AG04450 (cell line): ENCODE measurements around the gene LNP1. TPM values are rescaled to one million over a fixed set of nuclear protein-coding genes. Genes with fewer than 3 reads are reported as not detected.
A peak's percentile ranks its signal among the peaks of the same experiment; 100 is the strongest.

Source experiments
- CTCF ChIA-PET: fragments of 300-600, 350-600 bp; formaldehyde crosslinking; extraction: SDS; loops from one replicate; lab custom pipeline; 2022; ENCODE audit warnings: antibody characterized with exemption, inconsistent platforms; lab: Charles Lee
- POLR2A ChIA-PET: fragments of 350-600 bp; formaldehyde crosslinking; extraction: SDS; loops from one replicate; lab custom pipeline; 2021; ENCODE audit warnings: antibody characterized with exemption, inconsistent platforms; lab: Yijun Ruan, JAX
- DNase-seq: peaks from one replicate; pipeline ENCODE4 v3.0.0-alpha.2; 2011; ENCODE audit warnings: low read depth, low spot score
- H3K27ac ChIP-seq: one replicate; pipeline ENCODE4 v1.5.1; 2012; ENCODE audit warnings: low read depth, low read length, control low read depth
- H3K27me3 ChIP-seq: one replicate; pipeline ENCODE4 v1.6.0; 2012; ENCODE audit warnings: low read length; ENCODE audit not compliant: control insufficient read depth, insufficient read depth
- H3K4me3 ChIP-seq: 2 replicates; pipeline ENCODE4 v1.5.1; 2011; ENCODE audit warnings: mild to moderate bottlenecking, low read depth, low read length, control low read depth
- H3K9me3 ChIP-seq: 2 replicates; pipeline ENCODE4 v1.5.1; 2012; ENCODE audit warnings: low read length; ENCODE audit not compliant: control insufficient read depth, insufficient read depth
- CTCF ChIP-seq: IDR thresholded peaks from 2 replicates; pipeline ENCODE4 v1.5.1; 2011; ENCODE audit warnings: low read depth, low read length, control low read depth, inconsistent platforms
- polyA plus RNA-seq: library from polyadenylated mRNA; depleted of rRNA; stranded (reverse); fragments of >200 nt; gene quantifications from 2 replicates; pipeline ENCODE4 v1.2.3, GENCODE V29; 2011

LNP1 gene
- polyA plus RNA-seq, 1 experiment = 3.3 TPM

GRCh38 chr3:100396967-100397366 is 4.4 kb upstream of the LNP1 start:
- POLR2A ChIA-PET = no interaction called here

DNA sequence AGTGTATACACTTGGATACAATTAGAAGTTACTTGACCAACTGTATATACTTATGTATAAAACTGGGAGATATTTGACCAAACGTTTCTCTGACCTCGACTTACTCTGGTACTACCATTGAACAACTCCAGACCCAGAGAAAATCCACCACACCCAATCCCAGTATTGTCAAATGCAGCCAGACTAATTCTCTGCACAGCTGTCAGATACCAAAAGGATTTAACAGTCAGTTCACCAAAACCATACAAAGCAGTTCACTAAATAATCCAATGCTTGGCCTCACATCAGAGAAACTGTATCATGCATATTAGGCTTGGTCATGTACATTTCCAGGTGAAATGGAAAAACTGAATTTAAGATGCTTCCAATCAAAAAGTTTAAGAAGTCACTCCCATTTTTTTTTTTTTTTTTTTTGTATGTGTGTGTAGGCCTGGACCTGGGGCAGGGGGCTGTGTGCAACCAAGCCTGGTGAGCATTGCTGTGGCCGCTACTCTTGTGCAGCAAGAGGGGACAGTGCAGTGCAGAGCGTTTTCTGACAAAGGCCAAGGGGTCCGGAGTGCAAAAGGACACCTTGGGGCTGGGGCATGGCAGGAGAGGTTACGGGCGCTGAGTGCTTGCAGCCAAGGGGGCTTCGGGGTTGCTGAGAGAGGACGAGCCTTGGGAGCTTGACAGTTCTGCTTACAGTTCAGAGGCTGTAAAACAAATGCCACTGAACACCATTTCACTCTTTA is 1.8 kb upstream of the LNP1 start:
- no peak overlapping the region for H3K27ac ChIP-seq
- ChIA-PET POLR2A (interaction anchor here (3.0 kb wide), 1 partner anchor 14 kb away, joined by 39 read pairs; no protein-coding TSS in a partner anchor), CTCF (interaction anchor here (1.2 kb wide), 1 partner anchor 63 kb away, joined by 5 read pairs; no protein-coding TSS in a partner anchor)
- no peaks in the 10 kb centered on the region for H3K27me3 ChIP-seq
- TF ChIP-seq CTCF = no peak
- H3K9me3 ChIP-seq = no peaks in the 10 kb centered on the region; the same call in 1 of the 2 replicates
- no peak for DNase-seq
- H3K4me3 ChIP-seq = peak overlapping the region; percentile 92

More at GRCh38 chr3:100396967-100397366, 4.4 kb upstream of the LNP1 start:
- Histone ChIP-seq H3K27me3 (no peaks in the 10 kb centered on the region), H3K27ac (no peak overlapping the region), H3K4me3 (no peak overlapping the region), H3K9me3 (no peaks in the 10 kb centered on the region; the same call in 1 of the 2 replicates)
- TF ChIP-seq CTCF = no peak
- DNase-seq = no peak
- CTCF ChIA-PET = no interaction called here

- no peak for TF ChIP-seq CTCF
- ChIA-PET POLR2A (interaction anchor here (3.0 kb wide), 1 partner anchor 15 kb away, joined by 39 read pairs; no protein-coding TSS in a partner anchor), CTCF (no interaction called here)
- Histone ChIP-seq H3K9me3 (no peaks in the 10 kb centered on the region; the same call in 1 of the 2 replicates), H3K4me3 (peak overlapping the region; percentile 92), H3K27ac (no peak overlapping the region), H3K27me3 (no peaks in the 10 kb centered on the region)
- no peak for DNase-seq
Measured at GRCh38 chr3:100400419-100400779, 940 bp upstream of the LNP1 start.

- H3K9me3 ChIP-seq = no peaks in the 10 kb centered on the region; the same call in 1 of the 2 replicates
- POLR2A ChIA-PET = interaction anchor here (0.6 to 3.0 kb wide), 11 partner anchors 10 to 313 kb away, joined by 3 to 39 read pairs (median 4); partner anchors contain the start of genes NIT2 and TMEM45A
- CTCF ChIA-PET = interaction anchor here (0.5 to 2.1 kb wide), 7 partner anchors 10 to 190 kb away, joined by 3 to 9 read pairs (median 4); no protein-coding TSS in a partner anchor
- no peaks in the 10 kb centered on the region for H3K27me3 ChIP-seq
- no peak for DNase-seq
- H3K27ac ChIP-seq = peak overlapping the region; percentile 98
- peak overlapping the region; percentile 92 for H3K4me3 ChIP-seq
- no peak for TF ChIP-seq CTCF
Measured at GRCh38 chr3:100401674-100402041, 319 bp downstream of the LNP1 start.

DNA sequence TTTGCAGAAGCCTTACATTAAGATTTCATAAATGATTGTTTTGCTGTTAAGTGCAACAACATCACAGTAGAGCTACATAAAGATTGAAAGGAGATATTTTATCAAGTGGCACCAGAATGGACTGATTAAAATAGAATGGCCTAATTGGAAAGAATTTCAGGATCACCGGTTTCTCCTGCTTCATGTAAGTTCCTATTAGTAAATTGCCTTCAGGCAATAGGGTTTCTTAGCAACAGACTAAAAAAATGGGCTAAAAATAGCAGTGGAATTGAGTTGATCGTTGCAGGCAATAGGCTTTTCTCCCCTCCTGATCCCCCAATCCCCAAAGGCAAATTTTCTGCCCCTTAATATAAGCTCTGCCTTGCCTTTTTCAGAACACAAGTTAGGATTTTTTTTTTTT is 917 bp downstream of the LNP1 start:
- Histone ChIP-seq H3K4me3 (peak overlapping the region; percentile 92), H3K9me3 (no peaks in the 10 kb centered on the region; the same call in 1 of the 2 replicates), H3K27ac (no peak overlapping the region), H3K27me3 (no peaks in the 10 kb centered on the region)
- no peak for TF ChIP-seq CTCF
- DNase-seq = no peak
- CTCF ChIA-PET = interaction anchor here (0.9 to 2.1 kb wide), 5 partner anchors 9 to 190 kb away, joined by 3 to 7 read pairs (median 4); no protein-coding TSS in a partner anchor
- POLR2A ChIA-PET = interaction anchor here (1.3 to 3.0 kb wide), 5 partner anchors 10 to 90 kb away, joined by 4 to 39 read pairs (median 6); partner anchors contain the start of genes NIT2 and TMEM45A
